Erythroblast (primary cell): ENCODE measurements around the gene NDUFA3.

Source experiments
- DNase-seq, 2 experiments: peaks; one replicate each; lab custom pipeline; 2025; lab: John Stamatoyannopoulos, UW
- GATA1 ChIP-seq: IDR thresholded peaks from 2 replicates; pipeline ENCODE4 v1.6.1; 2011; ENCODE audit warnings: low read depth, mild to moderate bottlenecking, control low read depth, low read length, moderate library complexity
- POLR2A ChIP-seq: IDR thresholded peaks from 2 replicates; pipeline ENCODE4 v1.6.1; 2011; ENCODE audit warnings: mild to moderate bottlenecking, low read length

NDUFA3 gene

DNA sequence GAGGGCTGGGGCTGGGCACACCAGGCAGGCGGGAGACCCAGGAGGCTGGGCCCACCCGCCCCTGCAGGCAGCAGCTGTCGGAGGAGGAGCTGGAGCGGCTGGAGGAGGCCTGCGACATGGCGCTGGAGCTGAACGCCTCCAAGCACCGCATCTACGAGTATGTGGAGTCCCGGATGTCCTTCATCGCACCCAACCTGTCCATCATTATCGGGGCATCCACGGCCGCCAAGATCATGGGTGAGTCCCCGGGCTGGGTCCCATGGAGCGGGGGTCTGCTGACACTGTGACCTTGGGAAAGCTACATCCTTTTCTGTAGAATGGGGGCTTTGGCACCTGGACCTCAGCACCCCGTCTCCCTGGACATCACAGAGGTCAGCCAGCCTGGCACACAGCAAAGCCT is 21.0 kb downstream of the NDUFA3 start:
- TF ChIP-seq POLR2A = no peak

GRCh38 chr19:54124393-54124792 is 21.7 kb downstream of the NDUFA3 start:
- TF ChIP-seq GATA1 (no peak), POLR2A (no peak)
- no peak for DNase-seq

More for the DNA sequence above, 21.0 kb downstream of the NDUFA3 start:
- no peak for DNase-seq

- no peak for TF ChIP-seq POLR2A
- TF ChIP-seq GATA1 = no peak
- DNase-seq = no peak
These were observed 23.1 kb downstream of the NDUFA3 start for GRCh38 chr19:54125713-54126112.

DNA sequence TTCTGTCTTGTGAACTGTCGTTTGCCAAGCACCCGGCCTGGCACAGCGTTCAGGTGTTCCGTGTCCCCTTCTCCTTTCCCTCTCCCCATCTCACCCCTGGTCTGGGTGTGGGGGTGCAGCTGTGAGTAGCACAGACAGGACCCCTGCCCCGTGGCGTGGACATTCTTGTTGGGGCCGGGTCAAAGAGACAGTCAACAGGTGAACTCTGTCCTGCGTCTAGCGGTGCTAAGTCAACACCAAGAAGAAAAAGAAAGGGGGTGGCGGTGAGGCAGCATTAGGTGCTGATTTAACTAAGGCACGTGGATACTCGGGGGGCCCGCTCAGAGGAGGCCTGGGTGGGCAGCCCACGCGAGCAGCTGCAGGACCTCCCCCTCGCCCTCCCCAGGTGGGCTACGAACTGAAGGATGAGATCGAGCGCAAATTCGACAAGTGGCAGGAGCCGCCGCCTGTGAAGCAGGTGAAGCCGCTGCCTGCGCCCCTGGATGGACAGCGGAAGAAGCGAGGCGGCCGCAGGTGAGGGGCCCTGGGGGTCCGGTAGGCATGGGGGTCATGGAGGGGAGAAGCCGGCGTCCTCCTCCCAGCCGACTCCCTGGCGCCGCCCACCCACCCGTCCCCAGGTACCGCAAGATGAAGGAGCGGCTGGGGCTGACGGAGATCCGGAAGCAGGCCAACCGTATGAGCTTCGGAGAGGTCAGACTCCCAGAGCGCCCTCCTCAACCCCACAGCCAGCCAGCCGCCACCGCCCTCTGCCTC is 25.2 kb downstream of the NDUFA3 start:
- TF ChIP-seq GATA1 (no peak), POLR2A (no peak)
- no peak for DNase-seq

DNA sequence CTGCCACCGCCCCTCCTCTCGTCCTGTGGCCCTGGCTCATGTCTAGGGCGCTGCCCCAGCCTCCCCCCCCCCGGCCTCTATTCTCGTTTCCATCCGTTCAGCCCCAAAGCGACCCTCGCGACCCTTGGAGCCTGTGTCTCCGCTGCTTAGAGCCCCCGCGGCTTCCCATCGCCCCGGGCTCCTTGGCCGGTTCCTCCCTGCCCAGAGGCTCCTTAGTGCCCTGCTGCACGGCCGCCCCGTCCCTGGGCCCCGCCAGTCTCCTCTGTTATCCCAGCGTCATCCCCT is 25.7 kb downstream of the NDUFA3 start:
- no peak for TF ChIP-seq POLR2A
- no peak for DNase-seq

DNA sequence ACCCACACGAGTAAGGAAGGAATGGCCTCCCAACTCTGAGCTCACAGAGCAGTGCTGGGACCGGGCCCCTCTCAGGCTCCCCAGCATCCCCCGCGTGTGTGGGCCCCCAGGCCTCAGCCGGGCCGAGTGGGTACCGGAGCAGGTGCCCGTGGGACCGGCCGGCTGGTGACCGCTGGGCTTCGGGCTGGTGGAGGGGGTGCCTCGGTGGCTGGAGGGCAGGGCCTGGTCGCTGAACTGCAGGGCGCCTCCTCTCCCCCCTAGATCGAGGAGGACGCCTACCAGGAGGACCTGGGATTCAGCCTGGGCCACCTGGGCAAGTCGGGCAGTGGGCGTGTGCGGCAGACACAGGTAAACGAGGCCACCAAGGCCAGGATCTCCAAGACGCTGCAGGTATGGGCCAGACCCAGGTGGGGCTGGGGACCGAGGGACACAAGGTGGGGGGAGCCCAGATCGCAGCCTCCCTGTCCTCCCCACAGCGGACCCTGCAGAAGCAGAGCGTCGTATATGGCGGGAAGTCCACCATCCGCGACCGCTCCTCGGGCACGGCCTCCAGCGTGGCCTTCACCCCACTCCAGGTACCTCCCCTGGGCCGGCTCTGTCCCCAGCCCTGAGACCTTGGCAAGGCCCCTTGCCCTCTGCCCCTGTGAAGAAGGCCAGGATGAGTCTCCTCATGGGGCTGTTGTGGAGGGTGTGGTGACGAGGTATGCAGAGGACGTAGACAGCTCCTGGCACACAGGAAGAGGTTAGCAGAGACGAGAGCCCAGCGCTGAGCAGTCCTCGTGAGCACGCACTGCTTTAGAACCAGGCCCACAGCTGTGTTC is 26.4 kb downstream of the NDUFA3 start:
- TF ChIP-seq POLR2A = no peak
- TF ChIP-seq GATA1 = no peak
- DNase-seq = no peak

DNA sequence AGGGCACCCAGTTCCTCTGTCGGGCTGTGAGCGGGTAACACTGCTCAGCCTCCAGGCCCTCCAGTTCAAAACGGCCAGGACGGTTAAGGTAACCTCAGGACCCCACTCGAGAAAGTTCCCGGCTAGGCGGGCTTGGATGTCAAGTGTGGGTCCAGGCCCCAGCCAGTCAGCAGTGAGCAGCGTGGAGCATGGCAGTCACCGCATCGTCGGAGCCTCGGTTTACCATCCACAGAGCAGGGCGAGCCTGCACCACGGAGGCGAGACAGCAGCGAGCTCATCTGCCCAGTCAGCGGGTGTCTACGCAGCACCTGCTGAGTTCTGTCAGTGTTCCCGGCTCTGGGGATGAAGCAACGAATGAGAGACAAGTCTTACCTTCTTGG is 27.0 kb downstream of the NDUFA3 start:
- no peak for DNase-seq
- TF ChIP-seq POLR2A (no peak), GATA1 (no peak)

- TF ChIP-seq GATA1 (no peak), POLR2A (no peak)
- DNase-seq = peak; percentile 23 to 35
These were observed 30.8 kb downstream of the NDUFA3 start for GRCh38 chr19:54133312-54133956.

- no peak for DNase-seq
- TF ChIP-seq POLR2A (no peak), GATA1 (no peak)
These were observed 31.4 kb downstream of the NDUFA3 start for GRCh38 chr19:54133957-54134590.

GRCh38 chr19:54136086-54136863 is 33.6 kb downstream of the NDUFA3 start:
- TF ChIP-seq POLR2A = no peak
- no peak for TF ChIP-seq GATA1
- no peak for DNase-seq

- TF ChIP-seq GATA1 (no peak), POLR2A (peak; percentile 59)
- peak; percentile 100 for DNase-seq
These were observed 34.4 kb downstream of the NDUFA3 start for GRCh38 chr19:54136864-54137698.

DNA sequence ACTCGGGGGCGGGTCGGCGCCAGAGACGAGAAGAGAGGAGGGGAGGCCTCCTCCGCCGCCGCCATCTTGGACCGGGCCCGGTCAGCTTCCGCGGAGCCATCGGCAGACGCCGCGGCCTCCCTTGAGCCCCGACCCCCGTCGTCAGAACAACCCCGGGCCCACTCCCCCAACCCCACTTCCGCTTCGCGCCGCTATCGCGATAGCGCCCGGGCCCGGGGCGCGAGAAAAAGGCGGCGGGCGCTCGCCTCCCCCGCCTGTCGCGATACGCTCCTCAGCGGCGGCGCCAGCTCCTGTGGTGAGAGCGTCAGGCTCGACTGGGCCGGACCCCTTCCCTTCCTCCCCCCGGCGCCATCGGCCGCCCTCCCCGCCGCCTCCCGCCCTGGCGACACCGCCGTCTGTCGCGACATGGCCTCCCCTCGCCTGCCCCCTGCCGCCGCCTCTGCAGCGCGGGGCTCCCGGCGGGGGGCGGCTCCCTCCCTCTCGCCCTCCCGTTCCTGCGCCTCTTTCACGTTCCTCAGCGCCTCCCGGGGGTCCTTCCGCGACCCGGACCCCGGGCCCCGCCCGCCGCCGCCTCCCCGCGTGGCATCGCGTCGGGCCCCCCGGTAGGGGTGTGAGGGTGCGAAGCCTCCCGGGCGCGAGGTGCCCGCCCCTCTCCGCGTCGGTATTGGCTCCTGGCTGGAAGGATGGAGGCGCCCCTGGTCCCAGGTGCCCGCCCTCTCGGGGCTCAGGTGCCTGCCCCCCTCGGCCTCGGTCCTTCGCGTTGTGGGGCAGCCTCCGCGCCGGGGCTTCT is 35.2 kb downstream of the NDUFA3 start, which contains the start of gene CNOT3:
CNOT3 (plus strand) TSS at position 64 of the 790 bp plus-strand sequence. CDS start 5,217 bp downstream, outside the sequence.
- DNase-seq = peak; percentile 65 to 82
- TF ChIP-seq POLR2A (no peak), GATA1 (no peak)
